Left cardiac atrium (tissue), 4 donors: Measurements from ENCODE around the gene NSMCE4A. TPM values are rescaled to one million over a fixed set of nuclear protein-coding genes. Genes with fewer than 3 reads are reported as not detected.
"Not testable (repeated sequence)": the region's sequence is repeated elsewhere in the genome, so short reads cannot be mapped to it uniquely, and the experiment has no call there.

ENCODE experiments used
- ATAC-seq, 2 donors: fragments of 200-7000 bp; cut with Tn5 transposase; one replicate each; pipeline ENCODE4 v1.9.1; 2020; ENCODE audit warnings: mild to moderate bottlenecking in 2 of 2, moderate library complexity in 2 of 2
- DNase-seq: peaks from one replicate; pipeline ENCODE4 v3.0.0-alpha.2; 2020
- intact Hi-C, 2 donors: fragments of 100-400 bp; cut with DNase I; formaldehyde crosslinking; loops; one replicate each; pipeline versions ENCODE4 v1.14.1 to v1.15.1; 2022 to 2023
- total RNA-seq, 2 donors: library from RNA; stranded (reverse); fragmentation: NEBNext Ultra II Directional; extraction: Animal tissue kit (Norgen Biotek cat#: 25700); gene quantifications; one replicate each; pipeline ENCODE4 v1.2.1, GENCODE V29; 2021
- donor health status: DM: no; HTN: yes; CAD: no.
- donor health status: DM: no; HTN: yes; CAD: no; lungs with severe emphysema.
- donor health status: DM: yes; HTN: yes; CAD: no.
- donor health status: Dilated cardiomyopathy.

NSMCE4A gene
- total RNA-seq, 2 donors from 2014 or later = 31.4 to 35.8 TPM

- DNase-seq, intact Hi-C loops, ATAC-seq: not testable (repeated sequence)
Measured at GRCh38 chr10:121991727-121992126, 16.7 kb upstream of the NSMCE4A start.

- ATAC-seq = no peak
- no peak for DNase-seq
- intact Hi-C loops = no loop called here
Measured at GRCh38 chr10:121990015-121990677, 15.1 kb upstream of the NSMCE4A start.

- intact Hi-C loops = no loop called here
Measured at GRCh38 chr10:121988361-121989324, 13.6 kb upstream of the NSMCE4A start, which contains the start of gene TACC2. Gene TACC2 (plus strand): TSS chr10:121989163. CDS start chr10:122021982, 32,819 bp downstream.

GRCh38 chr10:121984463-121984862, 9.4 kb upstream of the NSMCE4A start:
- intact Hi-C loops = no loop called here
- no peak for ATAC-seq
- no peak for DNase-seq

More at GRCh38 chr10:121988361-121989324, 13.6 kb upstream of the NSMCE4A start, which contains the start of gene TACC2:
- no peak for DNase-seq
- ATAC-seq = peak; percentile 15 to 70

- no peak for ATAC-seq
- intact Hi-C loops = no loop called here
- DNase-seq = no peak
Measured at GRCh38 chr10:121983852-121984251, 8.8 kb upstream of the NSMCE4A start.

- no peak for ATAC-seq
- no peak for DNase-seq
- intact Hi-C loops = no loop called here
Measured at GRCh38 chr10:121981346-121981745, 6.3 kb upstream of the NSMCE4A start.

- DNase-seq (no peak), ATAC-seq (no peak)
- intact Hi-C loops = loop anchor here in 1 of 2 donors (10.0 kb wide), 1 partner anchor 66 kb away; no protein-coding TSS in a partner anchor
Measured at GRCh38 chr10:121978511-121978910, 3.5 kb upstream of the NSMCE4A start.

GRCh38 chr10:121976607-121977006, 1.6 kb upstream of the NSMCE4A start:
- ATAC-seq = no peak
- no peak for DNase-seq
- intact Hi-C loops = loop anchor here in 1 of 2 donors (10.0 kb wide), 1 partner anchor 68 kb away; no protein-coding TSS in a partner anchor

- no peak for DNase-seq
- ATAC-seq = peak; percentile 25 to 27
- intact Hi-C loops = loop anchor here in 1 of 2 donors (10.0 kb wide), 1 partner anchor 69 kb away; no protein-coding TSS in a partner anchor
Measured at GRCh38 chr10:121975295-121976086, 474 bp upstream of the NSMCE4A start.

GRCh38 chr10:121974019-121974534, 940 bp downstream of the NSMCE4A start:
- ATAC-seq (no peak), DNase-seq (no peak)
- intact Hi-C loops = loop anchor here (5.0 to 10.0 kb wide), 2 partner anchors 42 to 71 kb away; no protein-coding TSS in a partner anchor

- DNase-seq, intact Hi-C loops, ATAC-seq: not testable (repeated sequence)
Measured at GRCh38 chr10:121969086-121969485, 5.9 kb downstream of the NSMCE4A start.

- DNase-seq (no peak), ATAC-seq (no peak)
- intact Hi-C loops = no loop called here
Measured at GRCh38 chr10:121965996-121966395, 9.0 kb downstream of the NSMCE4A start.

- intact Hi-C loops = no loop called here
- DNase-seq = no peak
- ATAC-seq = no peak
Measured at GRCh38 chr10:121961456-121961855, 13.6 kb downstream of the NSMCE4A start.

- ATAC-seq (no peak), DNase-seq (no peak)
- intact Hi-C loops = no loop called here
Measured at GRCh38 chr10:121959671-121960070, 15.3 kb downstream of the NSMCE4A start.

- intact Hi-C loops = no loop called here
- ATAC-seq (no peak), DNase-seq (no peak)
Measured at GRCh38 chr10:121956111-121957061, 18.6 kb downstream of the NSMCE4A start.

- ATAC-seq (no peak), DNase-seq (no peak)
- intact Hi-C loops = no loop called here
Measured at GRCh38 chr10:121952226-121952625, 22.8 kb downstream of the NSMCE4A start.

- no peak for ATAC-seq
- DNase-seq = no peak
- intact Hi-C loops = no loop called here
Measured at GRCh38 chr10:121949451-121949850, 25.6 kb downstream of the NSMCE4A start.

GRCh38 chr10:121949049-121949448, 26.0 kb downstream of the NSMCE4A start:
- DNase-seq = no peak
- no peak for ATAC-seq

More at GRCh38 chr10:121949049-121949448, 26.0 kb downstream of the NSMCE4A start:
- intact Hi-C loops = no loop called here
